UCSD-AML1 (cell line): ENCODE measurements around the gene TRAF3.

Experiments used
- DNase-seq: peaks from one replicate; lab custom pipeline; 2025; ENCODE audit not compliant: unreplicated experiment; lab: John Stamatoyannopoulos, UW

The TRAF3 gene

GRCh38 chr14:102905116-102906108 is 128.2 kb downstream of the TRAF3 start:
- DNase-seq: no peak

DNA sequence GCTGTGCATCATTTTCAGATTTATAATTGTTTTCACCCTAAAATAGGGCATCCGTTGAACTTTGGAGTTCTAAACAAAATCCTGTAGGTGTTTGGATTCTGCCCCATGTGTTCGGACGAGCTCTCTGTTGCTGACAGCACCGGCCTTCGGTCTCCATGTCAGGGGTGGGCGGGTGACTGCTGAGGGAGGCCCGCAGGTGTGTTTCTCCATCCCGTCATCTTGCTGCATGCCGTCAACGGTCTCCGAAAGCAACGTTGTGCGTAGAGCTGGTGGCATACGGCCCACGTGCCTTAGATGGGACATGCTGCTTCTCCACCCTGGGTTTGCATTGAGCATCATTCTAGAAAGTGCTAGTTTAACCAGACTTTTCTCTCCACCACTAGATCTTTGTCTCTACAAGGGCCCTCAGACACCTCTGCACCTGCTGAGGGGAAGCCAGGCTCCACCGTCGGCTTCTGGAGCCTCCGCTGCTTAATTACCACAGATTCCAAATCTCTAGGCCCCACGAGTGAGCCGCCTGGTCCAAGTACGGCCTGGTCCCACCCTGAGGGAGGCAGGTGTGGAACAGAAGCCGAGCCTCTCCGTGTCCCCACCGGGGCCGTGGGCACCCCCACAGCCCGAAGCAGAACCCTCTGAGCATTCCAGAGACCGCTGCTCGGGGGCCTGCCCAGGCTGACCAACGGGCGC is 129.5 kb downstream of the TRAF3 start:
- DNase-seq: no peak

GRCh38 chr14:102907303-102907844 is 130.1 kb downstream of the TRAF3 start:
- DNase-seq: no peak

DNA sequence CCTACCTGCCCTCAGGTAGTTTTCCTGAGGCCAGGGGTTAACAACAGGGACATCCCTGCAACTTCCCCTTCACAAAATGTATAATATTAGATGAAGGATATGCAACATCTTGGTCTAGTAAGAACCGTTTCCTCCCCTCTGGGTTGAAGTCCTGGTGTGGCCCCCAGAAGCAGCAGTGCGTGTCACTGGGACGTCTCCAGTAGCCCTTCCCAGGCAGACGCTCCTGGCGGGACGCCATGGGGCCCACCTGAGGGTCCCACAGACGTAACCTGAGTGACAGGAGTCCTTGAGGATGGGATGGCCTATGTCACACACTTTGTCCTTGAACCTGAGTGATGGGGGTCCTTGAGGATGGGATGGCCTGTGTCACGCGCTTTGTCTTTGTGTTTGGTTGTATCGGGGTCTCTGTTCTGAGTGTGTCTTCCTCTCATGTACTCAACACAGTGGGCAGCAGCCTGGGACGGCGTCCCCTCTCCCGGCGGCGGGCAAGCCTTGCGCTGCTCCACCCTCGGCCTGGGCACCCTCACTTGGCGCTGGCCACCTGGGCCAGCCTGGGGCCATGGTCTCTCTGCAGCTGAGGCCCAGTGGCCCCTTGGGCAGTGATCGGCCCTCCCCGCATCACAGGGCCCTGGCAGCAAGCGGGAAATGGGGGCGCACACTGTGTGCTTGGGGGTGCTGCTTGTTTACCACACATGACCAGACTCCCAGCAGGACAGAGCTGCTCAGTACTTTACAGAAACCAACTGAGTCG is 130.9 kb downstream of the TRAF3 start:
- DNase-seq: no peak

DNA sequence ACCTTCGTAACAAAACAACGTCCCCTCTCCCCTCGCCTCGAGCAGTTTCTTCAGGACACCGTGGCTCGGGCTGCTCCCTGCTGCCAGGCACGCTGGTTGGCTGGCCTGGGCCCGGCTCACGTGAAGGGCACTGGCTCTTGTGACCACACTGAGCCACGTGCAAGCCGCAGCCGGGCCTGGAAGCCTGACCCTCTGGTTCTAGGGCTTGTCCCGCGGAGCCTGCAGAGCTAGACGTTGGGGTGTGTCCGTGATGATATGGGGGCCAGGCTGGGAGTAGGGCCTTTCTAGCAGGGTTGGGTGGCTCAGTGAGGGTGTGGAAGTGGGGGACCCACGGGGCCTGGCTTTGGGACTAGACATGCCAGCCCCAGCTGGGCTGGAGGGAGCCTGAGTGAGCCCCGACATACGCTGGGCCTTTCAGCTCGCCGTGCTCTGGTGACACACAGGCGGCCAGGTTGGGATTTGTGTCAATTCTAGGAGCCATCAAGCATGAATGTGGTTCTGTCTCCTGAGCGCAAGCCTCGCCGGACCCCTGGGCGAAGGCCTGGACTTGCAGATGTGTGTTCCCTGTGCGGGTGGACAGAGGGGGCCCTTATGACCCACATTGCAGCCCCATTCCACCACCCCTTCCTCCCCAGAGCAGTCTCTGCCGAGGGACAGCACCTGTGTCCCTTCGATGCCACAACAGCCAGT is 131.7 kb downstream of the TRAF3 start:
- no peak for DNase-seq

- no peak for DNase-seq
Observed at GRCh38 chr14:102909462-102909861, 132.2 kb downstream of the TRAF3 start.

DNA sequence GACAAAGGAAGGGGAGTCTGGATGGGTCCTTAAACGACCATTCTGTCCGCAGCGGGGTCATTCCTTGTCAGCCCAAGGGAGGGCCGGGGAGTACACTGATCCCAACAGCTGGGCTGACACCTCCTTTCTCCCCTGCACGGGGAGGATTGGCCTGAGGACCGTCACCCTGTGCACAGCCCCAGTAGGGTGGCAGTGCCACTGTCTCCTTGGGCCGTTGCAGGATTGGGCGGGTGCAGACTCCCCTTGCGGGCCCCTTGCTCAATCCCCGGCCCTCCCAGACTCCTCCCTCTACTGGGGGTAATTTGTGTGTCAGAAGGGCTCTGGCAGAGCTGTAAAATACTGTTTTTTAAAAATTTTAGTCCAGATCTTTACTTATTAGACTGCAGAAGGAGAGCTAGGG is 132.7 kb downstream of the TRAF3 start:
- DNase-seq: no peak

- DNase-seq: no peak
Observed at GRCh38 chr14:102910442-102910841, 133.2 kb downstream of the TRAF3 start.

- no peak for DNase-seq
Observed at GRCh38 chr14:102911541-102911951, 134.3 kb downstream of the TRAF3 start.

DNA sequence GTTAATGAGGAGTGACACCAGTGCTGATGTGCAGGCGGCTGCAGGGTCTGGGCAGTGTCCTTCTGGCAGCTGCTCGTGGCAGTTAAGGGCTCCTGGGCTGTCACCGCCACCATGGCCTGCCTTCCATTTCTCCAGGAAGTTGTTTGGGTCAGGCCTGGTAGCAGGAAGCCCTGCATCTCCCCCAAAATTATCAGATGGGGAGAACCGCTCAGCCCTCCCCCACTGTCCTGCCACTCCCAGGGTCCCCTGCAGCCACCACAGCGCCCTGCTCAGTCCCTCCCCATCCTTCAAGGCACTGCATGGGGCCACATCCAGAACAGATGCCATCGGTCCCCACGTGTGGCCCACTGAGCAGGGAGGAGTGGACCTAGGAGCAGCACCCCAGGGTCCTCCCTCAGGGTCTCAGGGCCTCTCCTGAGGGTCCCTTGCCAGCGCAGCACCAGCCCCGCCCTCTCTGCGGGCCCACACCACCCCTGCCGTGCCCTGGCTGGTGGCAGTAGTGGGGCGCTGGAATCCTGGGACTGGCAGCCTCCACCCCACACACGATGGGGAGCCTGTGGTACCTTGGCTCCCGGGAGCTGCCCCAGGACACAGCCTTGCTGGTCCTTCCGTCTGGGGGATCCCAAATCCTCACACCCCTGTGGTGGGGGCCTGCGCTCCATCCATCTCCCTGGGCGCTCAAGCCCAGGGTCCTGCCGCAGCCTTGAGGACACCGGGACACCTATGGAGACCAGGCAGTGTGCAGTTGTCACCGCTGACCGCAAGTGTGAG is 134.9 kb downstream of the TRAF3 start:
- no peak for DNase-seq

DNA sequence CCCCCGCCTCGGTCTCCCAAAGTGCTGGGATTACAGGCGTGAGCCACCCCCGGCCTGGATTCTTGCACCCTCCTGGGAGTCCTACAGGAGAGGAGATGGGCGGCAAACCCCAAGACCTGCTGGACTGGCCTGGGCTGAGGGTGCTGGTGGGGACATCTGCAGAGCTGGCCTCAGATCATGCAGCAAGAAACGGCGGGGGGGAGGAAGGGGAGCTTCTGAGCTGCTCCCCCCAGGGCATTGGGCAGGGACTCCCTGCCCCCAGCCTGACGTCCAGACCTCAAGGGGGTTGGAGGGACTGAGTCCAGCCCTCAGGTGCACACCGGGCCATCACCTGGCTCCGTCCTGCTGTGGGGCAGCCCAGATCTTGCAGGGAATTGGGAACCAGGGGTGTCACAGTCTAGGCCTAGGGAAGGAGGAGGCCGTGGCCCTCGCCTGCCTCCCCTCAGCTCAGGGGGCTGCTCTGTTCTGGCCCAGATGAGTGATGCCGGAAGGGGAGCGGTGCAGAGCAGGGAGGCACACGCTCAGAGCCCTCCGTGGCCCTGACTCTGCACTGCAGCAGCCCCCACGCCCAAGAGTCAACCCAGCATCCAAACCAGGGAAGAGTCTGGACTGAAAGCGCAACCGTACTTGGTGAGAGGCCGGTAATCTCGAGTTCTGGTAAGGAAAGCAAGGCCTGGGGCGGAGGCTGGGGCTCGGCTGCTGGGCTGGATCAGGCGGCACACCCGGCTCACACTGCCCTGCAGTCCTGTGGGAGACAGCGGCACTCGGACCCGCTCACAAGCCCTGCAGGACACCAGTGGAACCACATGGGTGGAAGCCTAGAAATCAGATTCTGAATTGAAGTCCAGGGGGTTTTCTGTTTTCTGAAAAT is 136.3 kb downstream of the TRAF3 start:
- DNase-seq: no peak

- no peak for DNase-seq
Observed at GRCh38 chr14:102914474-102915291, 137.4 kb downstream of the TRAF3 start.

- DNase-seq: no peak
Observed at GRCh38 chr14:102915292-102916110, 138.3 kb downstream of the TRAF3 start.

DNA sequence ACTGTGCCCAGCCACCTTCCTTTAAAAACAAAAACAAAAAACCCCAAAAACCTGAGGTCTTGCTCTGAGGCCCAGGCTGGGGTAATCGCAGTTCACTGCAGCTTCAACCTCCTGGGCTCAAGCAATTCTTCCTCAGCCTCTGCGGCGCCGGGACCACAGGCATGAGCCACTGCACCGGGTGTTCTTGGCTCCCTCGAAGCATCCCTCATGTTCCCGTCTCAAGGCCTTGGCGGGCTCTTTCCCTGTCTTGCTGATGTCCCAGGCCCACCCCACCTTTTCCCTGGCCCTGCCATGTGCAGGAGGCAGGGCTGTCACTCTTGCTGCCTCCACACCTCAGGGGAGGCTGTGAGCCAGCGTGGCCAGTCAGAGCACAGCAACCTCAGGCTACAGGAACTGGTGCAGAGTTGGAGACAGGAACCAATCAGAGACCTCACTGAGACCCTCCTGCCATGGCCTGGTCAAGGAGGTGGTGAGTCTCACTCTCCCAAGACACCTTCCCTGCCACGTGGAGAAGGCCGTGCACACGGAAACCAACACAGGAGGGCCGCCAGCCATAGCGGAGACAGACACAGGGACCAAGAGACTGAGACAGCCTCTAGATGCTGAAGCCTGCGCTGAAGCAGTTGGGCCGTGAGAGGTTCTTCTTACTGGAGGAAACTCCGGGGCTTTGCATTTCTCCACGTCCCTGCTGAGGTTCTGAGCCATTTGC is 139.3 kb downstream of the TRAF3 start:
- no peak for DNase-seq

DNA sequence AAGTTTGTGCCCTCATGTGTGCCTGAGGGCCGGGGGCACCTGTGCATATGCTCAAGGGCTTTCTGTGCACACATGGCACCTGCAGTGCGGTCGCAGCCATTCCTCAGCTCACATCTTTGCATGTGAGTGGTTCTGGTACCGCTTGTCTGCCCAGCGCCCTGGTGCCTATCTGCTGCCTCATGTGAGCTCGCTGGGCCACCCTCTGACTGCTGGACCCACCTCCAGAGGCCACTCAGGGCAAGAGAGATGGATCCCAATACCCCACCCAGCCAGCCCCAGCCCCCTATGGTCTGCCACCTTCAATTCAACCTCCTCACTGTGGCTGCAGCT is 139.8 kb downstream of the TRAF3 start:
- DNase-seq: no peak

DNA sequence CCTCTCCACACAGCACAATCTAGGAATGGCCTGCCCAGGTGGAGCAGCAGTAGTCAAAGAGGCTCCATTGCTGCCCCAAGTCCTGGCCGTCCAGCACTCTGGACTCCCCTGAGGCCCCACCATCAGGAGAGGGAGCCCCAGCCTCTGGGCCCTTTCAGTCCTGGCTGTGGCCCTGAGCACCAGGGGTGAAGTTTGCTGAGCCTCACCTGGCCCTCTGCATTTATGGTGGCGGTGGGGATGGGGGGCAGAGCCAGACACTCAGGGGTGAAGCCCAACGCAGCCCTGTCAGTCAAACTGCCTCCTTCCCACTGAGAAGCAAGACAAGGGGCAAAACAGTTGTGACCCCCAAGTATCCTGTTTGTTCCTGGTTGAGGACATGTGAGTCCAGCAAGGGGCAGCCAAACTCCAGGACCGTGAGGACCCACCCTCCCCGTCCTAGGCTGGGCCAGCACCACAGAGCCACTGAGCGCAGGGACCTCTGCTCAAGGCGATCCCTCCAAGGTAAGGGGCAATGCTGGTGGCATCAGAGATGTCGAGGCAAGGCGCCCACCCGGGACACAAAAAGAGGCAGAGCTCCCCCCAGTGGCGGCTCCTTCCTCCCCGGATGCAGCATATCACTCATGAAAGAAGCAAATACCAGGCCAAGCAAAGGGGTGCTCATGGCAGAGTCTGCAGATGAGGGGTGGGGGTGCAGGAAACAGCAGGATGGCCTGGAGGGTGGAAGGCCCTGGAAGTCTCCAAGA is 140.4 kb downstream of the TRAF3 start:
- DNase-seq: peak; percentile 67
